BLaER1 (cell line): Measurements from ENCODE around the gene NRG3.

ENCODE experiments used
- H3K27ac ChIP-seq: shearing (Covaris generic); formaldehyde crosslinking; 2 replicates; pipeline ENCODE4 v1.8.1; 2022
- H3K27me3 ChIP-seq: shearing (Covaris generic); formaldehyde crosslinking; 2 replicates; pipeline ENCODE4 v1.8.1; 2022
- H3K36me3 ChIP-seq: shearing (Covaris generic); formaldehyde crosslinking; 2 replicates; pipeline ENCODE4 v1.8.1; 2022
- H3K4me1 ChIP-seq: shearing (Covaris generic); formaldehyde crosslinking; 2 replicates; pipeline ENCODE4 v1.8.1; 2022
- H3K4me2 ChIP-seq: shearing (Covaris generic); formaldehyde crosslinking; 2 replicates; pipeline ENCODE4 v1.8.1; 2022
- H3K4me3 ChIP-seq: shearing (Covaris generic); formaldehyde crosslinking; 2 replicates; pipeline ENCODE4 v1.8.1; 2022
- H3K9ac ChIP-seq: shearing (Covaris generic); formaldehyde crosslinking; 2 replicates; pipeline ENCODE4 v1.8.1; 2022
- H3K9me3 ChIP-seq: shearing (Covaris generic); formaldehyde crosslinking; 2 replicates; pipeline ENCODE4 v1.8.1; 2022
- H4K20me1 ChIP-seq: shearing (Covaris generic); formaldehyde crosslinking; 2 replicates; pipeline ENCODE4 v1.8.1; 2022
- Cebpa-rat ChIP-seq: shearing (Covaris generic); IDR thresholded peaks from 2 replicates; pipeline ENCODE4 v1.8.1; 2022

The NRG3 gene

GRCh38 chr10:82529062-82529461 lies 654.1 kb downstream of the NRG3 start:
- Histone ChIP-seq H3K27me3 (no peaks in the 10 kb centered on the region), H3K36me3 (no peaks in the 10 kb centered on the region), H3K27ac (no peak overlapping the region), H3K4me2 (no peak overlapping the region; the same call in 1 of the 2 replicates), H4K20me1 (no peaks in the 10 kb centered on the region), H3K9me3 (0 out of 2 replicates have a peak, but pooled peaks cover under 1% of the 10 kb centered on the region), H3K4me1 (peaks cover 15% of the 10 kb centered on the region; the same call in 1 of the 2 replicates), H3K9ac (no peak overlapping the region), H3K4me3 (no peak overlapping the region)
- TF ChIP-seq Cebpa-rat, result no peak

- H3K27ac ChIP-seq, result no peak overlapping the region
- H3K9ac ChIP-seq, result no peak overlapping the region
- no peak overlapping the region for H3K4me2 ChIP-seq
- H3K9me3 ChIP-seq, result 0 out of 2 replicates have a peak, but pooled peaks cover 5% of the 10 kb centered on the region
- H3K27me3 ChIP-seq, result no peaks in the 10 kb centered on the region
- no peaks in the 10 kb centered on the region for H3K4me1 ChIP-seq
- no peak for TF ChIP-seq Cebpa-rat
- no peaks in the 10 kb centered on the region for H4K20me1 ChIP-seq
- no peak overlapping the region for H3K4me3 ChIP-seq
- H3K36me3 ChIP-seq, result no peaks in the 10 kb centered on the region
Measured at GRCh38 chr10:82535457-82535856, 660.5 kb downstream of the NRG3 start.

GRCh38 chr10:82536668-82537067 lies 661.7 kb downstream of the NRG3 start:
- Histone ChIP-seq H3K9me3 (0 out of 2 replicates have a peak, but pooled peaks cover 5% of the 10 kb centered on the region), H3K27me3 (no peaks in the 10 kb centered on the region), H3K9ac (no peak overlapping the region), H3K4me1 (no peaks in the 10 kb centered on the region), H3K4me2 (no peak overlapping the region), H3K27ac (no peak overlapping the region), H3K36me3 (no peaks in the 10 kb centered on the region), H3K4me3 (no peak overlapping the region), H4K20me1 (no peaks in the 10 kb centered on the region)
- TF ChIP-seq Cebpa-rat, result no peak

DNA sequence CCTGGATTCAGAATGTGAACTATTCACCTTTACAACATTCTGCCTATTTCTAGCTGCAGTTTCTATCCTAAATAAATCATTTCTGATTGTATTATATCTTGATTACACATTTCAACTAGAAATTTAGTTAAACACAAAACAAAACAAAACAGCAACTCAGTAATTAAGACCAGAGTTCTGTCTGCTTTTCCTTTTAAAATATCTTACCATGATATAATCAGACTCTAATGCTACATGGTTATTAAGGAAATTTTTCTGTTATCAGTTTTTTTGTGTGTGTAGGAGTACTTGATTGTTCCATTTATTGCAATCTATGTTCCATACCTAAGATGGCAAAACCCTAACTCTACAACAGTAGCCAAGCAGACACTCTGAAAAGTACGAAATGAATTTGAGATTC lies 663.3 kb downstream of the NRG3 start:
- no peaks in the 10 kb centered on the region for H4K20me1 ChIP-seq
- no peaks in the 10 kb centered on the region for H3K27me3 ChIP-seq
- no peak overlapping the region for H3K27ac ChIP-seq
- H3K4me2 ChIP-seq, result no peak overlapping the region
- no peaks in the 10 kb centered on the region for H3K36me3 ChIP-seq
- no peak overlapping the region for H3K4me3 ChIP-seq
- H3K4me1 ChIP-seq, result no peaks in the 10 kb centered on the region
- no peak overlapping the region for H3K9ac ChIP-seq
- H3K9me3 ChIP-seq, result 0 out of 2 replicates have a peak, but pooled peaks cover 5% of the 10 kb centered on the region
- no peak for TF ChIP-seq Cebpa-rat

GRCh38 chr10:82543631-82544030 lies 668.6 kb downstream of the NRG3 start:
- TF ChIP-seq Cebpa-rat, result no peak
- Histone ChIP-seq H3K9me3 (no peaks in the 10 kb centered on the region), H3K27ac (no peak overlapping the region), H4K20me1 (no peaks in the 10 kb centered on the region), H3K4me2 (no peak overlapping the region), H3K4me3 (no peak overlapping the region), H3K9ac (no peak overlapping the region), H3K36me3 (no peaks in the 10 kb centered on the region), H3K27me3 (no peaks in the 10 kb centered on the region), H3K4me1 (no peaks in the 10 kb centered on the region)

GRCh38 chr10:82544377-82544776 lies 669.4 kb downstream of the NRG3 start:
- H3K27ac ChIP-seq, result no peak overlapping the region
- H3K36me3 ChIP-seq, result no peaks in the 10 kb centered on the region
- H4K20me1 ChIP-seq, result no peaks in the 10 kb centered on the region
- H3K9ac ChIP-seq, result no peak overlapping the region
- no peak overlapping the region for H3K4me3 ChIP-seq
- no peak for TF ChIP-seq Cebpa-rat
- no peaks in the 10 kb centered on the region for H3K27me3 ChIP-seq
- H3K9me3 ChIP-seq, result no peaks in the 10 kb centered on the region
- H3K4me1 ChIP-seq, result no peaks in the 10 kb centered on the region
- H3K4me2 ChIP-seq, result no peak overlapping the region

DNA sequence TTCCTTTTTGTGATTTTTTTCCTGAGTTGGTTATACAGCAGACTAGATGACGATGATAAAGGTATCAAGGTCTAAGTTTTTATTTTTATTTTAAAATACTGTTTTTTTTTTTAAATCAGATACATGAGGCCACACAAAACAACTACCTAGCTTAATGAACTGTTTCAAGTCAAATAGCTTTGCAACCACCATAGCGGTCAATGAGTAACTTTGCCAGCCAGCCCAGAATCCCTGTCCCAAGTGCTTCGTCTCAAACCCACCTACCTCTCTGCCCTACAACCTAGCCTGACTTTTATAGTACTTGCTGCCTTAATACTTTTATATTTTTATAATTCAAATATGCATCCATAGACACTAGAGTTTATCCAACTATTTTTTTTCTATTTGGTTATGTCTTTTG lies 676.5 kb downstream of the NRG3 start:
- Histone ChIP-seq H3K4me3 (no peak overlapping the region), H3K4me2 (peak overlapping the region; percentile 3; the same call in 1 of the 2 replicates), H3K36me3 (no peaks in the 10 kb centered on the region), H4K20me1 (no peaks in the 10 kb centered on the region), H3K27me3 (no peaks in the 10 kb centered on the region), H3K4me1 (peaks cover 18% of the 10 kb centered on the region), H3K9ac (no peak overlapping the region), H3K27ac (no peak overlapping the region), H3K9me3 (peaks cover 4% of the 10 kb centered on the region)
- no peak for TF ChIP-seq Cebpa-rat

DNA sequence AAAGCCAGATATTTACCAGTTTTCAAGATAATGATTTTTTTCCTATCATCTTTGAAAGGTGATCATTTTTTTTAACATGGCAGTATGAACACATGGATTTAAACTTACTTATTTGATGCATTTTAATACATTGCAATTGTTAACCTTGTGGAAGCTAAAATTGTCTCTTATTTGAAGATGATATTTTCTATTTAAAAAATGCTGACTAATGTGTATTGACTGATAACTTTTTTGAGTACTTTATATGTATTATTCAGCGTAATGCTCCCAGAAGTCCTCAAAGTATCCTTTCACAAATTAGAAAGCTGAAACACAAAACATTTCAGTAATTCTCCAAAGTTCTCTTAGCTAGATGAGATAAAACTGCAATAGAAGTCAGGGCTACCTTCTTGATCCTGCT lies 677.3 kb downstream of the NRG3 start:
- Histone ChIP-seq H3K9ac (no peak overlapping the region), H3K4me3 (no peak overlapping the region), H3K4me2 (no peak overlapping the region), H3K27ac (no peak overlapping the region), H4K20me1 (no peaks in the 10 kb centered on the region), H3K9me3 (peaks cover 10% of the 10 kb centered on the region), H3K4me1 (peaks cover 18% of the 10 kb centered on the region), H3K27me3 (no peaks in the 10 kb centered on the region), H3K36me3 (no peaks in the 10 kb centered on the region)
- no peak for TF ChIP-seq Cebpa-rat

GRCh38 chr10:82554381-82554780 lies 679.4 kb downstream of the NRG3 start:
- peaks cover 18% of the 10 kb centered on the region for H3K4me1 ChIP-seq
- H3K4me2 ChIP-seq, result no peak overlapping the region

GRCh38 chr10:82558014-82558607 lies 683.1 kb downstream of the NRG3 start:
- no peak for TF ChIP-seq Cebpa-rat
- Histone ChIP-seq H3K4me3 (no peak overlapping the region), H3K9ac (no peak overlapping the region), H4K20me1 (no peaks in the 10 kb centered on the region), H3K27ac (no peak overlapping the region), H3K36me3 (no peaks in the 10 kb centered on the region), H3K4me1 (peaks cover 13% of the 10 kb centered on the region), H3K4me2 (no peak overlapping the region), H3K9me3 (peaks cover 10% of the 10 kb centered on the region), H3K27me3 (no peaks in the 10 kb centered on the region)

More at GRCh38 chr10:82554381-82554780, 679.4 kb downstream of the NRG3 start:
- no peak overlapping the region for H3K27ac ChIP-seq
- H3K27me3 ChIP-seq, result no peaks in the 10 kb centered on the region
- no peak overlapping the region for H3K4me3 ChIP-seq
- H4K20me1 ChIP-seq, result no peaks in the 10 kb centered on the region
- H3K9ac ChIP-seq, result no peak overlapping the region
- peaks cover 10% of the 10 kb centered on the region for H3K9me3 ChIP-seq
- no peak for TF ChIP-seq Cebpa-rat
- H3K36me3 ChIP-seq, result no peaks in the 10 kb centered on the region
